GM23248 (cell line): Measurements from ENCODE around the gene LAMTOR1.

ENCODE experiments used
- EZH2 ChIP-seq: fragments of 200-600 bp; sonication (generic); IDR thresholded peaks from 2 replicates; pipeline ENCODE4 v1.6.1; 2018; ENCODE audit warnings: antibody characterized with exemption, mild to moderate bottlenecking; ENCODE audit not compliant: insufficient read depth, poor library complexity, severe bottlenecking
- EZH2phosphoT487 ChIP-seq: fragments of 200-600 bp; sonication (generic); IDR thresholded peaks from 2 replicates; pipeline ENCODE4 v1.6.1; 2018; ENCODE audit warnings: antibody characterized with exemption, moderate library complexity, mild to moderate bottlenecking, low read depth; ENCODE audit not compliant: insufficient read depth

DNA sequence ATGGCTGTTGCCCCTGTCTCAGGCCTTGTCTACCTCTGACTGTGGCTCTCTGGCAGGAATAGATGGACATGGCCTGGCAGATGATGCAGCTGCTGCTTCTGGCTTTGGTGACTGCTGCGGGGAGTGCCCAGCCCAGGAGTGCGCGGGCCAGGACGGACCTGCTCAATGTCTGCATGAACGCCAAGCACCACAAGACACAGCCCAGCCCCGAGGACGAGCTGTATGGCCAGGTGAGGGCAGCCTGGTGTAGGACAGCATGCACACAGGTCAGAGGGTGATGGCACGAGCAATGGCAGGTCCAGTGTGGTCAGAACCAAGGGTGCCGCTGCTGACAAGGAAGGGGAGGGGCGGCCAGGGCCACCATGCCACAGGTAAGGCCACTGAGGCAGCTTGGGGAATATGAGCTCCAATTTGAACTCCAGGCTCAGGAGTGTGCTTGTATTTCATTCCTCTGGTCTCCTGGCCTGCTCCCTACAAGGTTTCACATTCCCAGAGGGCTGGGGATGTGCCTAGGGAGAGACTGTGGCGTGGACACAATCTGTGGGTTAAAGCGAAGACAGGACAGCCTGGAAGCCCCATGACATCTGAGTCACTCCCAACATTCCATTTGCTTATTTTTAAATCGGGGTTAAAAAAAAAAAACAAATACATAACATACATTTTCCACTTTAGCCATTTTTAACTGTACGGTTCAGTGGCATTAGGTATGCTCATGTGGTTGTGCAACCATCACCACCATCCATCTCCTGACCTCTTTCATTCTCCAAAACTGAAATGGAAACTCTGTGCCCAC is 33.0 kb upstream of the LAMTOR1 start:
- TF ChIP-seq EZH2 (no peak), EZH2phosphoT487 (no peak)
